CD1c-positive myeloid dendritic cell (primary cell): ENCODE data around the gene TNNC2.
"Not testable (repeated sequence)": the region's sequence is repeated elsewhere in the genome, so short reads cannot be mapped to it uniquely, and the experiment has no call there.

ENCODE experiments used
- DNase-seq: peaks from one replicate; pipeline ENCODE4 v3.0.0-alpha.2; 2016; ENCODE audit errors: extremely low spot score

TNNC2 gene

GRCh38 chr20:45827030-45827652 is at the start of gene TNNC2:
TSS of gene TNNC2 (minus strand) at chr20:45827312. CDS start at chr20:45827248, 64 bp downstream.
- no peak for DNase-seq

GRCh38 chr20:45874576-45874975 is 47.5 kb upstream of the TNNC2 start:
- DNase-seq: no peak

- not testable (repeated sequence) for DNase-seq
These were observed 47.0 kb upstream of the TNNC2 start for GRCh38 chr20:45874104-45874481.

GRCh38 chr20:45873409-45874103 is 46.4 kb upstream of the TNNC2 start:
- no peak for DNase-seq

- no peak for DNase-seq
These were observed 45.5 kb upstream of the TNNC2 start for GRCh38 chr20:45872626-45873025.

GRCh38 chr20:45867819-45868176 is 40.7 kb upstream of the TNNC2 start:
- DNase-seq: no peak

- no peak for DNase-seq
These were observed 40.2 kb upstream of the TNNC2 start for GRCh38 chr20:45867136-45867818.

- DNase-seq: no peak
These were observed 39.3 kb upstream of the TNNC2 start for GRCh38 chr20:45866454-45866853.

- DNase-seq: no peak
These were observed 36.7 kb upstream of the TNNC2 start for GRCh38 chr20:45863543-45864470.

- no peak for DNase-seq
These were observed 34.3 kb upstream of the TNNC2 start for GRCh38 chr20:45861221-45862075.

GRCh38 chr20:45860560-45861220 is 33.6 kb upstream of the TNNC2 start:
- DNase-seq: no peak

GRCh38 chr20:45859916-45860315 is 32.8 kb upstream of the TNNC2 start:
- DNase-seq: no peak

- DNase-seq: no peak
These were observed 30.7 kb upstream of the TNNC2 start for GRCh38 chr20:45857882-45858216.

GRCh38 chr20:45857114-45857881 is 30.2 kb upstream of the TNNC2 start, which contains the start of the genes ACOT8 and ZSWIM3:
TSS of gene ACOT8 (minus strand) at chr20:45857392. CDS start at chr20:45857315, 77 bp downstream.
TSS of gene ZSWIM3 (plus strand) at chr20:45857614. CDS start at chr20:45857826, 212 bp downstream.
- peak; percentile 100 for DNase-seq

- no peak for DNase-seq
These were observed 26.4 kb upstream of the TNNC2 start for GRCh38 chr20:45853484-45853883.

- no peak for DNase-seq
These were observed 25.2 kb upstream of the TNNC2 start for GRCh38 chr20:45852326-45852725.

- no peak for DNase-seq
These were observed 24.4 kb upstream of the TNNC2 start for GRCh38 chr20:45851501-45851900.

GRCh38 chr20:45850926-45851325 is 23.8 kb upstream of the TNNC2 start:
- DNase-seq: no peak

- no peak for DNase-seq
These were observed 23.1 kb upstream of the TNNC2 start for GRCh38 chr20:45850238-45850637.
